ENCODE data around the gene LRRC74A. TPM values are rescaled to one million over a fixed set of nuclear protein-coding genes. Genes with fewer than 3 reads are reported as not detected.

The LRRC74A gene
- polyA plus RNA-seq, 1 of the 3 experiments (the other 2 are of a cell fraction) = not detected

DNA sequence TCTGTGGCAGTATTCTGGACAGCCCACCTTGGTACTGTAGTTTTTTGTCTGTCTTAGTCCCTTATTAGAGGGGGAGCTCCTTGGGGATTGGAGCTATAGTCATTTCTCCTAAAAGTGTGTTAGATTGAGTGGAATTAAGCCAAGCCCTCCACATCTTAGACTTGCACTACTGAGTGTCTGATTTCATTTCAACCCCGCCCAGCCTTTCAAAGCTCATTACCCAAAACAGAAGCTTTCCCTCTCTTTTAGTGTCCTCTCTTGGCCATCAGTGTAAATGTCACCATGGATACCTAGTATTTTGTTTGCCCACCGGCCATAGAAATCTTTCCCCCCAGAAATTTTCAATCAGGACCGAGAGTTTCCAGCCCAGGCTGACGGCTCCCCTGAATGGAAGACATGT, 74.5 kb downstream of the LRRC74A start:
- no peak for DNase-seq
- Histone ChIP-seq H4K20me1 (ENCODE audit: insufficient read depth) (no peaks in the 10 kb centered on the region), H3K9me2 (no peaks in the 10 kb centered on the region), H3K4me1 (ENCODE audit: control insufficient read depth in 1 of 2, insufficient read depth in 2 of 2, low read depth in 1 of 2, low read length in 1 of 2) (peaks cover 17 to 20% of the 10 kb centered on the region in 2 experiments; a peak in 2 of 4 replicates), H3K79me2 (ENCODE audit: insufficient read depth) (no peaks in the 10 kb centered on the region), H3K27me3 (ENCODE audit: insufficient read depth) (no peaks in the 10 kb centered on the region), H3K4me3 (ENCODE audit: low read depth in 2 of 2, low read length in 1 of 2) (no peak overlapping the region), H3F3A (replicated peaks; ENCODE audit: insufficient read depth) (peaks cover 23% of the 10 kb centered on the region), H2AFZ (ENCODE audit: low read depth) (no peak overlapping the region), H3K9me3 (no peaks in the 10 kb centered on the region), H3K4me2 (no peak overlapping the region), H3K9ac (no peak overlapping the region), H3K36me3 (replicated peaks in 1 of 2; ENCODE audit: control insufficient read depth in 1 of 2, insufficient read depth in 2 of 2, low read length in 1 of 2) (no peaks in the 10 kb centered on the region), H3K27ac (ENCODE audit: low read depth in 2 of 2, low read length in 1 of 2) (no peak overlapping the region)
- ChIA-PET CTCF (interaction anchor here (0.8 to 3.0 kb wide), 8 partner anchors 9 to 170 kb away, joined by 3 to 25 read pairs (median 4); no protein-coding TSS in a partner anchor), POLR2A (no interaction called here)
- TF ChIP-seq TCF12 (IDR thresholded peaks at IDR 0.05) (no peak), RCOR1 (IDR thresholded peaks at IDR 0.05; ENCODE audit: low read length) (no peak), JUND (IDR thresholded peaks at IDR 0.05) (no peak), FOSL2 (IDR thresholded peaks at IDR 0.05; ENCODE audit: borderline replicate concordance, low read depth) (no peak), YY1 (IDR thresholded peaks at IDR 0.05; ENCODE audit: low read depth) (no peak), MEF2A (IDR thresholded peaks at IDR 0.05; ENCODE audit: borderline replicate concordance, low read depth) (no peak), GABPA (IDR thresholded peaks at IDR 0.05; ENCODE audit: low read depth) (no peak), SMC3 (IDR thresholded peaks at IDR 0.05; ENCODE audit: low read depth, low read length) (no peak), NFIC (IDR thresholded peaks at IDR 0.05; ENCODE audit: borderline replicate concordance) (no peak), GATA2 (CRISPR knock-in tag; IDR thresholded peaks at IDR 0.05) (no peak), ELF1 (IDR thresholded peaks at IDR 0.05) (no peak), FOXJ3 (CRISPR knock-in tag; IDR thresholded peaks at IDR 0.05) (no peak), TAF1 (IDR thresholded peaks at IDR 0.05; ENCODE audit: borderline replicate concordance, low read depth, low read length) (no peak)
- TF ChIP-seq, protein P1, sequence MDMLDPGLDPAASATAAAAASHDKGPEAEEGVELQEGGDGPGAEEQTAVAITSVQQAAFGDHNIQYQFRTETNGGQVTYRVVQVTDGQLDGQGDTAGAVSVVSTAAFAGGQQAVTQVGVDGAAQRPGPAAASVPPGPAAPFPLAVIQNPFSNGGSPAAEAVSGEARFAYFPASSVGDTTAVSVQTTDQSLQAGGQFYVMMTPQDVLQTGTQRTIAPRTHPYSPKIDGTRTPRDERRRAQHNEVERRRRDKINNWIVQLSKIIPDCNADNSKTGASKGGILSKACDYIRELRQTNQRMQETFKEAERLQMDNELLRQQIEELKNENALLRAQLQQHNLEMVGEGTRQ (IDR thresholded peaks at IDR 0.05; ENCODE audit: borderline replicate concordance, low read depth, low read length) = no peak
- TF ChIP-seq, protein P2, sequence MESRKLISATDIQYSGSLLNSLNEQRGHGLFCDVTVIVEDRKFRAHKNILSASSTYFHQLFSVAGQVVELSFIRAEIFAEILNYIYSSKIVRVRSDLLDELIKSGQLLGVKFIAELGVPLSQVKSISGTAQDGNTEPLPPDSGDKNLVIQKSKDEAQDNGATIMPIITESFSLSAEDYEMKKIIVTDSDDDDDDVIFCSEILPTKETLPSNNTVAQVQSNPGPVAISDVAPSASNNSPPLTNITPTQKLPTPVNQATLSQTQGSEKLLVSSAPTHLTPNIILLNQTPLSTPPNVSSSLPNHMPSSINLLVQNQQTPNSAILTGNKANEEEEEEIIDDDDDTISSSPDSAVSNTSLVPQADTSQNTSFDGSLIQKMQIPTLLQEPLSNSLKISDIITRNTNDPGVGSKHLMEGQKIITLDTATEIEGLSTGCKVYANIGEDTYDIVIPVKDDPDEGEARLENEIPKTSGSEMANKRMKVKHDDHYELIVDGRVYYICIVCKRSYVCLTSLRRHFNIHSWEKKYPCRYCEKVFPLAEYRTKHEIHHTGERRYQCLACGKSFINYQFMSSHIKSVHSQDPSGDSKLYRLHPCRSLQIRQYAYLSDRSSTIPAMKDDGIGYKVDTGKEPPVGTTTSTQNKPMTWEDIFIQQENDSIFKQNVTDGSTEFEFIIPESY (IDR thresholded peaks at IDR 0.05; ENCODE audit: borderline replicate concordance, low read depth) = no peak
- TF ChIP-seq, protein P3, sequence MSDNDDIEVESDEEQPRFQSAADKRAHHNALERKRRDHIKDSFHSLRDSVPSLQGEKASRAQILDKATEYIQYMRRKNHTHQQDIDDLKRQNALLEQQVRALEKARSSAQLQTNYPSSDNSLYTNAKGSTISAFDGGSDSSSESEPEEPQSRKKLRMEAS (IDR thresholded peaks at IDR 0.05; ENCODE audit: low read depth) = no peak
- TF ChIP-seq, protein P4, sequence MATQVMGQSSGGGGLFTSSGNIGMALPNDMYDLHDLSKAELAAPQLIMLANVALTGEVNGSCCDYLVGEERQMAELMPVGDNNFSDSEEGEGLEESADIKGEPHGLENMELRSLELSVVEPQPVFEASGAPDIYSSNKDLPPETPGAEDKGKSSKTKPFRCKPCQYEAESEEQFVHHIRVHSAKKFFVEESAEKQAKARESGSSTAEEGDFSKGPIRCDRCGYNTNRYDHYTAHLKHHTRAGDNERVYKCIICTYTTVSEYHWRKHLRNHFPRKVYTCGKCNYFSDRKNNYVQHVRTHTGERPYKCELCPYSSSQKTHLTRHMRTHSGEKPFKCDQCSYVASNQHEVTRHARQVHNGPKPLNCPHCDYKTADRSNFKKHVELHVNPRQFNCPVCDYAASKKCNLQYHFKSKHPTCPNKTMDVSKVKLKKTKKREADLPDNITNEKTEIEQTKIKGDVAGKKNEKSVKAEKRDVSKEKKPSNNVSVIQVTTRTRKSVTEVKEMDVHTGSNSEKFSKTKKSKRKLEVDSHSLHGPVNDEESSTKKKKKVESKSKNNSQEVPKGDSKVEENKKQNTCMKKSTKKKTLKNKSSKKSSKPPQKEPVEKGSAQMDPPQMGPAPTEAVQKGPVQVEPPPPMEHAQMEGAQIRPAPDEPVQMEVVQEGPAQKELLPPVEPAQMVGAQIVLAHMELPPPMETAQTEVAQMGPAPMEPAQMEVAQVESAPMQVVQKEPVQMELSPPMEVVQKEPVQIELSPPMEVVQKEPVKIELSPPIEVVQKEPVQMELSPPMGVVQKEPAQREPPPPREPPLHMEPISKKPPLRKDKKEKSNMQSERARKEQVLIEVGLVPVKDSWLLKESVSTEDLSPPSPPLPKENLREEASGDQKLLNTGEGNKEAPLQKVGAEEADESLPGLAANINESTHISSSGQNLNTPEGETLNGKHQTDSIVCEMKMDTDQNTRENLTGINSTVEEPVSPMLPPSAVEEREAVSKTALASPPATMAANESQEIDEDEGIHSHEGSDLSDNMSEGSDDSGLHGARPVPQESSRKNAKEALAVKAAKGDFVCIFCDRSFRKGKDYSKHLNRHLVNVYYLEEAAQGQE (IDR thresholded peaks at IDR 0.05; ENCODE audit: low read depth, low read length) = no peak
- WGBS (ENCODE audit: low lambda C conversion rate) = 94% methylated on average over 4 of the region's 4 CpGs

Data from SK-N-SH (cell line).